Osteocyte (in vitro differentiated cells): ENCODE results near the gene NSUN2. TPM values are rescaled to one million over a fixed set of nuclear protein-coding genes. Genes with fewer than 3 reads are reported as not detected.
A peak's percentile ranks its signal among the peaks of the same experiment; 100 is the strongest.

ENCODE experiments used
- DNase-seq: peaks from one replicate; pipeline ENCODE4 v3.0.0; 2021; ENCODE audit warnings: mixed read lengths; ENCODE audit not compliant: unreplicated experiment; ENCODE audit errors: extremely low spot score
- H3K27ac Mint-ChIP-seq: one replicate; pipeline ENCODE4 v1.8.0; 2021; ENCODE audit warnings: mild to moderate bottlenecking, mixed read lengths; ENCODE audit not compliant: unreplicated experiment
- H3K27me3 Mint-ChIP-seq: one replicate; pipeline ENCODE4 v1.8.0; 2021; ENCODE audit warnings: mixed read lengths; ENCODE audit not compliant: unreplicated experiment
- H3K36me3 Mint-ChIP-seq: one replicate; pipeline ENCODE4 v1.8.0; 2021; ENCODE audit warnings: mixed read lengths; ENCODE audit not compliant: unreplicated experiment
- H3K4me1 Mint-ChIP-seq: one replicate; pipeline ENCODE4 v1.8.0; 2021; ENCODE audit warnings: mixed read lengths; ENCODE audit not compliant: unreplicated experiment
- H3K4me3 Mint-ChIP-seq: one replicate; pipeline ENCODE4 v1.8.0; 2021; ENCODE audit warnings: mild to moderate bottlenecking, moderate library complexity, mixed read lengths; ENCODE audit not compliant: unreplicated experiment
- H3K9me3 Mint-ChIP-seq: one replicate; pipeline ENCODE4 v1.8.0; 2021; ENCODE audit warnings: mixed read lengths; ENCODE audit not compliant: unreplicated experiment
- CTCF ChIP-seq: fragments of 200-600 bp; sonication (generic); IDR thresholded peaks from 2 replicates; pipeline ENCODE4 v1.5.0; 2021; ENCODE audit warnings: antibody characterized with exemption, mild to moderate bottlenecking, moderate library complexity
- total RNA-seq: library from RNA; stranded (reverse); gene quantifications from 2 replicates; pipeline ENCODE4 v1.2.1, GENCODE V29; 2021

NSUN2 gene
- total RNA-seq, 1 donor from 2014 or later, result 48.7 TPM

GRCh38 chr5:6623228-6623627 lies 9.6 kb downstream of the NSUN2 start:
- no peaks in the 10 kb centered on the region for H3K4me1 Mint-ChIP-seq
- DNase-seq, result no peak
- no peaks in the 10 kb centered on the region for H3K9me3 Mint-ChIP-seq
- no peaks in the 10 kb centered on the region for H3K27me3 Mint-ChIP-seq
- H3K27ac Mint-ChIP-seq, result no peak overlapping the region
- no peak overlapping the region for H3K4me3 Mint-ChIP-seq
- no peak for TF ChIP-seq CTCF
- H3K36me3 Mint-ChIP-seq, result peaks cover 49% of the 10 kb centered on the region

GRCh38 chr5:6616632-6617031 lies 16.2 kb downstream of the NSUN2 start:
- H3K27ac Mint-ChIP-seq, result no peak overlapping the region
- no peak overlapping the region for H3K4me3 Mint-ChIP-seq
- H3K27me3 Mint-ChIP-seq, result no peaks in the 10 kb centered on the region
- no peak for TF ChIP-seq CTCF
- no peaks in the 10 kb centered on the region for H3K4me1 Mint-ChIP-seq
- no peaks in the 10 kb centered on the region for H3K9me3 Mint-ChIP-seq
- no peak for DNase-seq
- H3K36me3 Mint-ChIP-seq, result peaks cover 53% of the 10 kb centered on the region

GRCh38 chr5:6615034-6615815 lies 17.6 kb downstream of the NSUN2 start:
- no peak for DNase-seq
- Mint-ChIP-seq H3K4me3 (no peak overlapping the region), H3K27me3 (no peaks in the 10 kb centered on the region), H3K4me1 (no peaks in the 10 kb centered on the region), H3K27ac (no peak overlapping the region), H3K36me3 (peaks cover 51% of the 10 kb centered on the region), H3K9me3 (no peaks in the 10 kb centered on the region)
- no peak for TF ChIP-seq CTCF

GRCh38 chr5:6611334-6612256 lies 21.2 kb downstream of the NSUN2 start:
- TF ChIP-seq CTCF, result no peak
- peak; percentile 73 for DNase-seq
- Mint-ChIP-seq H3K27ac (no peak overlapping the region), H3K4me3 (no peak overlapping the region), H3K27me3 (no peaks in the 10 kb centered on the region), H3K4me1 (no peaks in the 10 kb centered on the region), H3K36me3 (peaks cover 64% of the 10 kb centered on the region), H3K9me3 (no peaks in the 10 kb centered on the region)

- H3K36me3 Mint-ChIP-seq, result peaks cover 62% of the 10 kb centered on the region
- H3K4me3 Mint-ChIP-seq, result no peak overlapping the region
- H3K27me3 Mint-ChIP-seq, result no peaks in the 10 kb centered on the region
- no peak overlapping the region for H3K27ac Mint-ChIP-seq
- H3K9me3 Mint-ChIP-seq, result no peaks in the 10 kb centered on the region
- no peaks in the 10 kb centered on the region for H3K4me1 Mint-ChIP-seq
- no peak for TF ChIP-seq CTCF
- DNase-seq, result no peak
These were observed 24.8 kb downstream of the NSUN2 start for GRCh38 chr5:6608016-6608415.
